Fibroblast of villous mesenchyme (primary cell): ENCODE results near the gene GLIS1. TPM values are rescaled to one million over a fixed set of nuclear protein-coding genes. Genes with fewer than 3 reads are reported as not detected.
A peak's percentile ranks its signal among the peaks of the same experiment; 100 is the strongest.

Experiments
- DNase-seq: peaks from one replicate; pipeline ENCODE4 v3.0.0-alpha.2; 2010; ENCODE audit warnings: low read depth
- H3K4me3 ChIP-seq: 2 replicates; pipeline ENCODE4 v1.5.1; 2011; ENCODE audit warnings: low read depth, mild to moderate bottlenecking, low read length
- CTCF ChIP-seq: IDR thresholded peaks from 2 replicates; pipeline ENCODE4 v1.5.1; 2012; ENCODE audit warnings: low read depth, mild to moderate bottlenecking, low read length; ENCODE audit not compliant: insufficient read depth
- total RNA-seq: library from RNA; depleted of rRNA; stranded (reverse); fragments of >200 nt; gene quantifications from 2 replicates; pipeline ENCODE4 v1.2.3, GENCODE V29; 2012

GLIS1 gene
- total RNA-seq, 1 donor, result 0.43 TPM

- peak; percentile 93 for DNase-seq
These were observed 153.8 kb downstream of the GLIS1 start for GRCh38 chr1:53585129-53585528.

GRCh38 chr1:53584777-53585107, 154.2 kb downstream of the GLIS1 start:
- TF ChIP-seq CTCF, result no peak
- H3K4me3 ChIP-seq, result no peak overlapping the region
- DNase-seq, result no peak

More at GRCh38 chr1:53585129-53585528, 153.8 kb downstream of the GLIS1 start:
- no peak overlapping the region for H3K4me3 ChIP-seq
- no peak for TF ChIP-seq CTCF

GRCh38 chr1:53583868-53584776, 154.8 kb downstream of the GLIS1 start:
- no peak for TF ChIP-seq CTCF
- no peak overlapping the region for H3K4me3 ChIP-seq
- DNase-seq, result no peak

- no peak for TF ChIP-seq CTCF
- DNase-seq, result peak; percentile 80
- no peak overlapping the region for H3K4me3 ChIP-seq
These were observed 155.7 kb downstream of the GLIS1 start for GRCh38 chr1:53583021-53583867.

- TF ChIP-seq CTCF, result no peak
- no peak overlapping the region for H3K4me3 ChIP-seq
- DNase-seq, result no peak
These were observed 156.5 kb downstream of the GLIS1 start for GRCh38 chr1:53582211-53583020.

- TF ChIP-seq CTCF, result no peak
- no peak overlapping the region for H3K4me3 ChIP-seq
- DNase-seq, result no peak
These were observed 157.5 kb downstream of the GLIS1 start for GRCh38 chr1:53581476-53581875.
